ENCODE data around the gene GPR22. TPM values are rescaled to one million over a fixed set of nuclear protein-coding genes. Genes with fewer than 3 reads are reported as not detected.

GPR22 gene
- total RNA-seq, 1 donor from 2014 or later = not detected

DNA sequence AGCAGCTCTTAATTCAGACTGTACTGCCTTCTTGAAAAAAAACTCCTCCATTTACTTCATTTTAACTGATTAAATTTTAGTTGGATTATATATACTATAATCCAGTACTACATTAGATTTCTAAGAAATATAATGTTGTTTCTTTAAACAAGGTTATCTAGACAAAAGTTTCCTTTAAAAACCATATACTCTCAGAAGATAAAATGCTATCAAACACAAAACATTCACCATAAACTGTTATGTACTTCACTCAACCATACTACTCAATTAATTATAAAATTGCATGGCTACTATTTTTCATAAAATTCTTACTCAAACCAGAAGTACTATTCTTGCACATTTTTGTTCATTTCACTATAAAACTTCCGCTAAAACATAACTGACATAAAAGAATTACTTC, 12.7 kb downstream of the GPR22 start:
- Histone ChIP-seq H3K27me3 (ENCODE audit: control insufficient read depth, insufficient read depth, low read length) (no peaks in the 10 kb centered on the region), H3K4me3 (ENCODE audit: low read depth, low read length) (no peak overlapping the region), H3K36me3 (ENCODE audit: control insufficient read depth, insufficient read depth, low read length) (no peaks in the 10 kb centered on the region)
- TF ChIP-seq CTCF (IDR thresholded peaks at IDR 0.05; ENCODE audit: insufficient read depth, low read length, poor library complexity, severe bottlenecking) = no peak
- DNase-seq (ENCODE audit: low read depth) = no peak

GRCh38 chr7:107486041-107486440, 16.2 kb downstream of the GPR22 start:
- H3K4me3 ChIP-seq (ENCODE audit: low read depth, low read length) = no peak overlapping the region
- no peak for DNase-seq (ENCODE audit: low read depth)
- H3K27me3 ChIP-seq (ENCODE audit: control insufficient read depth, insufficient read depth, low read length) = no peaks in the 10 kb centered on the region
- H3K36me3 ChIP-seq (ENCODE audit: control insufficient read depth, insufficient read depth, low read length) = no peaks in the 10 kb centered on the region
- TF ChIP-seq CTCF (IDR thresholded peaks at IDR 0.05; ENCODE audit: insufficient read depth, low read length, poor library complexity, severe bottlenecking) = no peak

DNA sequence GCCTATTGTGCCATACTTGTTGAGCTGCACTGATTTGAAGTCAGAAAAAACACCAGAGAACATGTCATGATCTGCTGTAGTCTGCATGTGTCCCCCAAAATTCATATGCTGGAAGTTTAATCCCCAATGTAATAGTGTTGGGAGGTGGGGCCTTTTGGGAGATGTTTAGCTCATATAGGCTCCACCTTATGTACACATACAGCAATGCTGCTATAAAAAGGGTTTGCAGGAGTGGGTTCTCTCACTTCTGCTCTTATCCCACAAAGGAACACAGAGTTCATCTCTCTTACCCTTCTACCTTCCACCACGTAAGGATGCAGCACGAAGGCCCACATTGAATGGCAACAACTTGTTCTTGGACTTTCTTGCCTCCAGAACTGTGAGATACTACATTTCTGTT, 23.0 kb downstream of the GPR22 start:
- no peak for TF ChIP-seq CTCF (IDR thresholded peaks at IDR 0.05; ENCODE audit: insufficient read depth, low read length, poor library complexity, severe bottlenecking)
- no peaks in the 10 kb centered on the region for H3K27me3 ChIP-seq (ENCODE audit: control insufficient read depth, insufficient read depth, low read length)
- DNase-seq (ENCODE audit: low read depth) = no peak
- H3K4me3 ChIP-seq (ENCODE audit: low read depth, low read length) = no peak overlapping the region
- H3K36me3 ChIP-seq (ENCODE audit: control insufficient read depth, insufficient read depth, low read length) = peaks cover 1% of the 10 kb centered on the region

DNA sequence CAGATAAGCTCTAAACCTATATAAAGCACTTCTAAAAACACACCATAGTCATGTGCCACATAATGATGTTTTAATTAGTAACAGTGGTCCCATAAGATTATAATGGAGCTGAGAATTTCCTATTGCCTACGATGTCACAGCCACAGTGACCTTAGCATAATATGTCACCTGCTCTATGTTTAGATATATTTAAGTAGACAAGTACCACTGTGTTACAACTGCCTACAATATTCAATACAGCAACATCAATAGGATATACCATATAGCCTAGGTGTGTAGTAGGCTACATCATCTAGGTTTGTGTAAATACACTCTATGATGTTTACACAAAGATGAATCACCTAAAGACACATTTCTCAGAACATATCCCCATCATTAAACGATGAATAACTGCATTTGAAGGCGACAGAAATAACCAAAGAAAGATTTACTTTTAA, 24.5 kb downstream of the GPR22 start:
- DNase-seq (ENCODE audit: low read depth) = no peak
- Histone ChIP-seq H3K4me3 (ENCODE audit: low read depth, low read length) (no peak overlapping the region), H3K36me3 (ENCODE audit: control insufficient read depth, insufficient read depth, low read length) (peaks cover 1% of the 10 kb centered on the region), H3K27me3 (ENCODE audit: control insufficient read depth, insufficient read depth, low read length) (no peaks in the 10 kb centered on the region)
- no peak for TF ChIP-seq CTCF (IDR thresholded peaks at IDR 0.05; ENCODE audit: insufficient read depth, low read length, poor library complexity, severe bottlenecking)

- H3K4me3 ChIP-seq (ENCODE audit: low read depth, low read length) = no peak overlapping the region
- no peak for TF ChIP-seq CTCF (IDR thresholded peaks at IDR 0.05; ENCODE audit: insufficient read depth, low read length, poor library complexity, severe bottlenecking)
- H3K36me3 ChIP-seq (ENCODE audit: control insufficient read depth, insufficient read depth, low read length) = peaks cover 1% of the 10 kb centered on the region
- no peak for DNase-seq (ENCODE audit: low read depth)
- no peaks in the 10 kb centered on the region for H3K27me3 ChIP-seq (ENCODE audit: control insufficient read depth, insufficient read depth, low read length)
Measured at GRCh38 chr7:107494884-107495283, 25.0 kb downstream of the GPR22 start.

DNA sequence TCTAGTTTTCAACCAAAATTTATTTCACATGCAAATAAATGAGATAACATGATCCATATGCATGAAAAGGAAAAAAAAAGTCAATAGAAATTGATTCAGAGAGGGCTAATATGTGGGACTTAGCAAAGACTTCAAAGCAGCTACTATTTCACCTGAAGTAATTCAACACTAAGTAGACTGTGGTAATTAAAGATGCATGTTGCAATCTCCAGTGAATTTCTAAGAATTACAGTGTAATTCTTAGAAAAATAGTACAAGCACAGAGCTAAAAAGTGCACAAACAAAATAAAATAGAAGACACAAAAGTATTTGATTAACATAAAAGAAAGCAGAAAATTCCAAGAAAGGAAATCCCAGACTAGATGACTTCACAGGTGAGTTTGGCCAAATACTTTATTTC, 25.7 kb downstream of the GPR22 start:
- no peaks in the 10 kb centered on the region for H3K27me3 ChIP-seq (ENCODE audit: control insufficient read depth, insufficient read depth, low read length)
- no peak for TF ChIP-seq CTCF (IDR thresholded peaks at IDR 0.05; ENCODE audit: insufficient read depth, low read length, poor library complexity, severe bottlenecking)
- peaks cover 1% of the 10 kb centered on the region for H3K36me3 ChIP-seq (ENCODE audit: control insufficient read depth, insufficient read depth, low read length)
- no peak for DNase-seq (ENCODE audit: low read depth)
- H3K4me3 ChIP-seq (ENCODE audit: low read depth, low read length) = no peak overlapping the region
